ENCODE measurements around the gene ENO4. TPM values are rescaled to one million over a fixed set of nuclear protein-coding genes. Genes with fewer than 3 reads are reported as not detected.

Gene ENO4
- total RNA-seq, 1 experiment from 2014 or later = not detected

DNA sequence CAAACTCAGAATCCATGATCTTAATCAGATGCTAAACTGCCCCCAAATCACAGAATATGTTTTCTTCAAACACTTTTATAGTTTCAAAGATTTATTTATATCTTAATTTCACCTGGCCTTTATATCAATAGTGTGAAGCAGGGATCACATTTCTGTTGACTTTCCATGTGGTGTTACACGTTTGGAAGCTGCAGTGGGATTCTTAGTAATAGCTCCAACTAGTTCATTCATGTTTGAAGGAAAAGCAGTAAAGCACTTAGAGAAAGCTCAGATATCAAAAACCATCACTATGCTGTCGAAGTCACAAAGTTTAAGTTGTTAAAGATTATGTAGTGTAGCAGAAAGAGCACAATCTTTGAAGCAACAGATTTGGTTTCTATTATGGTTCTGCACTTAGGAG is 16.8 kb downstream of the ENO4 start:
- Mint-ChIP-seq H3K4me3 (ENCODE audit: unreplicated experiment) (no peak overlapping the region), H3K27me3 (ENCODE audit: insufficient read depth, unreplicated experiment) (no peaks in the 10 kb centered on the region), H3K4me1 (ENCODE audit: low read depth, unreplicated experiment) (no peaks in the 10 kb centered on the region), H3K27ac (ENCODE audit: unreplicated experiment) (no peak overlapping the region), H3K9me3 (ENCODE audit: unreplicated experiment) (no peaks in the 10 kb centered on the region), H3K36me3 (ENCODE audit: insufficient read depth, unreplicated experiment) (no peaks in the 10 kb centered on the region)
- BruUV-seq (replicated peaks) = no TSS peak
- DNase-seq = no peak
- ChIA-PET CTCF (no interaction called here), POLR2A (no interaction called here)
- 0 out of 2 replicates have a peak, but pooled peaks cover 3% of the 10 kb centered on the region for H3K9me3 ChIP-seq
- H3K36me3 ChIP-seq (ENCODE audit: control insufficient read depth, insufficient read depth, low read length) = no peaks in the 10 kb centered on the region
- no peaks in the 10 kb centered on the region; the same call in 1 of the 2 replicates for H3K4me1 ChIP-seq
- intact Hi-C loops (cut with micrococcal nuclease; ENCODE audit: unreplicated experiment) = no loop called here
- no peak overlapping the region for H3K4me3 ChIP-seq (ENCODE audit: low read depth, low read length)
- H3K27me3 ChIP-seq (replicated peaks; ENCODE audit: control insufficient read depth, insufficient read depth, low read length) = no peaks in the 10 kb centered on the region
- TF ChIP-seq, protein P1, sequence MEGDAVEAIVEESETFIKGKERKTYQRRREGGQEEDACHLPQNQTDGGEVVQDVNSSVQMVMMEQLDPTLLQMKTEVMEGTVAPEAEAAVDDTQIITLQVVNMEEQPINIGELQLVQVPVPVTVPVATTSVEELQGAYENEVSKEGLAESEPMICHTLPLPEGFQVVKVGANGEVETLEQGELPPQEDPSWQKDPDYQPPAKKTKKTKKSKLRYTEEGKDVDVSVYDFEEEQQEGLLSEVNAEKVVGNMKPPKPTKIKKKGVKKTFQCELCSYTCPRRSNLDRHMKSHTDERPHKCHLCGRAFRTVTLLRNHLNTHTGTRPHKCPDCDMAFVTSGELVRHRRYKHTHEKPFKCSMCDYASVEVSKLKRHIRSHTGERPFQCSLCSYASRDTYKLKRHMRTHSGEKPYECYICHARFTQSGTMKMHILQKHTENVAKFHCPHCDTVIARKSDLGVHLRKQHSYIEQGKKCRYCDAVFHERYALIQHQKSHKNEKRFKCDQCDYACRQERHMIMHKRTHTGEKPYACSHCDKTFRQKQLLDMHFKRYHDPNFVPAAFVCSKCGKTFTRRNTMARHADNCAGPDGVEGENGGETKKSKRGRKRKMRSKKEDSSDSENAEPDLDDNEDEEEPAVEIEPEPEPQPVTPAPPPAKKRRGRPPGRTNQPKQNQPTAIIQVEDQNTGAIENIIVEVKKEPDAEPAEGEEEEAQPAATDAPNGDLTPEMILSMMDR (IDR thresholded peaks at IDR 0.05; ENCODE audit: insufficient read depth in 1 of 2, low read depth in 1 of 2, low read length in 1 of 2, severe bottlenecking in 1 of 2, unreplicated experiment in 1 of 2) = no peak

DNA sequence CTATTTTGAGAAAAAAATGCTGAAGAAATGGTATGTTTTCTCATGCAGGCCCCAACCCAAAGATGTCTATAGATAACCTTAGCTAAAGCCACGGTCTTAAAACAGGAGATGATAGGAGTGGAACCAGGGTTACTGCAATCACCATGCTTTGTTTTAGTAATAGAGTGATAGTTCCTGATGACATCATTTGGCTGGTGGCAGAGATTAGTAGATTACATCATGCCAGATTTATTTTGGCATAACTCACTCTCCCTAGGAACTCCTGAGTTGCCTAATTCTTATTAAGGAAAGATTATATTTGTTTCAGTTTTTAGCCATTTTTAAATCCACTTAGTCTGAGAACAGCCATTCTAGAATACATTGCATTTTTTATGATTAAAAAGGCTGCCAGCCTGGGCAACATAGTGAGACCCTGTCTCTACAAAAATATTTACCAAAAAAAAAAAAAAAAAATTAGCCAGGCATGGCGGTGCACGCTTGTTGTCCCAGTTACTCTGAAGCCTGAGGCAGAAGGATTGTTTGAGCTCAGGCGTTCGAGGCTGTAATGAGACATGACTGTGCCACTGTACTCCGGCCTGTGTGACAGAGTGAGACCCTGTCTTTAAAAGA is 17.8 kb downstream of the ENO4 start:
- no peaks in the 10 kb centered on the region for H3K27me3 ChIP-seq (replicated peaks; ENCODE audit: control insufficient read depth, insufficient read depth, low read length)
- TF ChIP-seq, protein P1 (IDR thresholded peaks at IDR 0.05; ENCODE audit: insufficient read depth in 1 of 2, low read depth in 1 of 2, low read length in 1 of 2, severe bottlenecking in 1 of 2, unreplicated experiment in 1 of 2) = no peak
- Mint-ChIP-seq H3K36me3 (ENCODE audit: insufficient read depth, unreplicated experiment) (no peaks in the 10 kb centered on the region), H3K9me3 (ENCODE audit: unreplicated experiment) (peaks cover 2% of the 10 kb centered on the region), H3K4me3 (ENCODE audit: unreplicated experiment) (no peak overlapping the region), H3K27me3 (ENCODE audit: insufficient read depth, unreplicated experiment) (no peaks in the 10 kb centered on the region), H3K27ac (ENCODE audit: unreplicated experiment) (no peak overlapping the region), H3K4me1 (ENCODE audit: low read depth, unreplicated experiment) (no peaks in the 10 kb centered on the region)
- no peaks in the 10 kb centered on the region for H3K36me3 ChIP-seq (ENCODE audit: control insufficient read depth, insufficient read depth, low read length)
- H3K9me3 ChIP-seq = 0 out of 2 replicates have a peak, but pooled peaks cover 3% of the 10 kb centered on the region
- DNase-seq = no peak
- ChIA-PET CTCF (no interaction called here), POLR2A (no interaction called here)
- no peak overlapping the region for H3K4me3 ChIP-seq (ENCODE audit: low read depth, low read length)
- H3K4me1 ChIP-seq = no peaks in the 10 kb centered on the region
- intact Hi-C loops (cut with micrococcal nuclease; ENCODE audit: unreplicated experiment) = no loop called here
- no TSS peak for BruUV-seq (replicated peaks)

DNA sequence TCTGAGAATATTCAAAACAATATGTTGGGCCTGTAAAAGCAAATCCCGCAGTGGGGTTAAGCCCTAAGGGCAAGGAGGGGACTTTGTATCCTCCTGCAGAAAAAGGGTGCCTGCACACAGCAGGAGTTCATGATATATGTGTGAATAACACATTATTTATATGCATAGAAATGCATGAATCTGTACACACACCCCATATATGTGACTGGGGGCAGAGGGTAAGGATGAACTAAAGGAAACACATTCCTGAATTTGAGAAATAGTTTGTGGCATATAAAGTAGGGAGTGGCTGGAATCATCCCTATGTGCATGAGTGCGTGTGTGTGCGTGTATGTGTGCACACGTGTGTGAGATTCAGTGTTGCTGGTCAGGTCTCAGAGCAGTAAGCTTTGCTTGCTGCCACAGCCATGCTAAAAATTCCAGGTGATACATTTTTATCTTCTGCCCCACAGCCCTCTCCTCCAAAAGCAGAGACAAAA is 18.9 kb downstream of the ENO4 start:
- ChIA-PET POLR2A (no interaction called here), CTCF (no interaction called here)
- TF ChIP-seq, protein P1 (IDR thresholded peaks at IDR 0.05; ENCODE audit: insufficient read depth in 1 of 2, low read depth in 1 of 2, low read length in 1 of 2, severe bottlenecking in 1 of 2, unreplicated experiment in 1 of 2) = no peak
- intact Hi-C loops (cut with micrococcal nuclease; ENCODE audit: unreplicated experiment) = no loop called here
- Mint-ChIP-seq H3K9me3 (ENCODE audit: unreplicated experiment) (peaks cover 10% of the 10 kb centered on the region), H3K36me3 (ENCODE audit: insufficient read depth, unreplicated experiment) (no peaks in the 10 kb centered on the region), H3K4me3 (ENCODE audit: unreplicated experiment) (no peak overlapping the region), H3K4me1 (ENCODE audit: low read depth, unreplicated experiment) (no peaks in the 10 kb centered on the region), H3K27me3 (ENCODE audit: insufficient read depth, unreplicated experiment) (peaks cover 2% of the 10 kb centered on the region), H3K27ac (ENCODE audit: unreplicated experiment) (no peak overlapping the region)
- Histone ChIP-seq H3K36me3 (ENCODE audit: control insufficient read depth, insufficient read depth, low read length) (no peaks in the 10 kb centered on the region), H3K4me3 (ENCODE audit: low read depth, low read length) (no peak overlapping the region), H3K9me3 (no peaks in the 10 kb centered on the region), H3K27me3 (replicated peaks; ENCODE audit: control insufficient read depth, insufficient read depth, low read length) (no peaks in the 10 kb centered on the region), H3K4me1 (no peaks in the 10 kb centered on the region)
- no peak for DNase-seq
- BruUV-seq (replicated peaks) = no TSS peak
